GM23338 (cell line): ENCODE results near the gene TCN2. TPM values are rescaled to one million over a fixed set of nuclear protein-coding genes. Genes with fewer than 3 reads are reported as not detected.
A peak's percentile ranks its signal among the peaks of the same experiment; 100 is the strongest.

Experiments used
- ATAC-seq: fragments of 200-7000 bp; cut with Tn5 transposase; 3 replicates; pipeline ENCODE4 v1.9.1; 2020
- DNase-seq: peaks from one replicate; pipeline ENCODE4 v3.0.0-alpha.2; 2015; ENCODE audit warnings: low spot score
- H2AFZ ChIP-seq: fragments of 200-600 bp; sonication (generic); 2 replicates; pipeline ENCODE4 v1.8.0; 2016; ENCODE audit warnings: antibody characterized with exemption, mild to moderate bottlenecking, moderate library complexity
- H3F3A ChIP-seq: fragments of 200-600 bp; sonication (generic); replicated peaks from 2 replicates; pipeline ENCODE4 v1.8.0; 2017; ENCODE audit warnings: antibody characterized with exemption, mixed run types, low read depth
- H3K27ac ChIP-seq: fragments of 200-600 bp; sonication (generic); 2 replicates; pipeline ENCODE4 v1.6.1; 2016; ENCODE audit warnings: low read depth
- H3K27me3 ChIP-seq: fragments of 200-600 bp; sonication (generic); 2 replicates; pipeline ENCODE4 v1.8.0; 2016; ENCODE audit warnings: mild to moderate bottlenecking, mixed run types, moderate library complexity; ENCODE audit not compliant: insufficient read depth
- H3K36me3 ChIP-seq: fragments of 200-600 bp; sonication (generic); 2 replicates; pipeline ENCODE4 v1.8.0; 2016; ENCODE audit warnings: mild to moderate bottlenecking; ENCODE audit not compliant: insufficient read depth
- H3K4me1 ChIP-seq: fragments of 200-600 bp; sonication (generic); 2 replicates; pipeline ENCODE4 v1.8.0; 2016; ENCODE audit warnings: mild to moderate bottlenecking, moderate library complexity; ENCODE audit not compliant: insufficient read depth
- H3K4me2 ChIP-seq: fragments of 200-600 bp; sonication (generic); 2 replicates; pipeline ENCODE4 v1.7.1; 2017; ENCODE audit warnings: mixed run types
- H3K4me3 ChIP-seq: fragments of 200-600 bp; sonication (generic); 2 replicates; pipeline ENCODE4 v1.6.1; 2016; ENCODE audit warnings: mixed run types
- H3K79me2 ChIP-seq: fragments of 200-600 bp; sonication (generic); replicated peaks from 2 replicates; pipeline ENCODE4 v1.8.0; 2017; ENCODE audit warnings: mild to moderate bottlenecking; ENCODE audit not compliant: insufficient read depth
- H3K9me2 ChIP-seq: fragments of 200-600 bp; sonication (generic); 2 replicates; pipeline ENCODE4 v1.8.0; 2017; ENCODE audit not compliant: insufficient read depth
- H4K20me1 ChIP-seq: fragments of 200-600 bp; sonication (generic); replicated peaks from 2 replicates; pipeline ENCODE4 v1.8.0; 2017; ENCODE audit warnings: mild to moderate bottlenecking; ENCODE audit not compliant: insufficient read depth
- H3K27ac Mint-ChIP-seq: 2 replicates; pipeline ENCODE4 v1.8.0; 2020; ENCODE audit warnings: inconsistent platforms, mild to moderate bottlenecking, moderate library complexity, mixed read lengths
- H3K27me3 Mint-ChIP-seq: 3 replicates; pipeline ENCODE4 v1.8.0; 2022; ENCODE audit warnings: low read depth, mild to moderate bottlenecking, moderate library complexity, mixed read lengths, inconsistent platforms; ENCODE audit not compliant: insufficient read depth, poor library complexity
- H3K36me3 Mint-ChIP-seq: 3 replicates; pipeline ENCODE4 v1.8.0; 2021; ENCODE audit warnings: low read depth, mild to moderate bottlenecking, inconsistent platforms, moderate library complexity, mixed read lengths
- H3K4me1 Mint-ChIP-seq: 3 replicates; pipeline ENCODE4 v1.8.0; 2020; ENCODE audit warnings: mild to moderate bottlenecking, inconsistent platforms, mixed read lengths
- H3K4me3 Mint-ChIP-seq: 3 replicates; pipeline ENCODE4 v1.8.0; 2021; ENCODE audit warnings: moderate library complexity, mild to moderate bottlenecking, inconsistent platforms, mixed read lengths
- H3K9me3 Mint-ChIP-seq: 3 replicates; pipeline ENCODE4 v1.8.0; 2020; ENCODE audit warnings: moderate library complexity, mild to moderate bottlenecking, inconsistent platforms, mixed read lengths
- ETS1 ChIP-seq: IDR thresholded peaks from 2 replicates; pipeline ENCODE4 v1.6.1; 2016; ENCODE audit warnings: antibody characterized with exemption
- EZH2 ChIP-seq: fragments of 200-600 bp; sonication (generic); IDR thresholded peaks from one replicate; pipeline ENCODE4 v1.8.0; 2017; ENCODE audit warnings: antibody characterized with exemption, mild to moderate bottlenecking, low read depth; ENCODE audit not compliant: unreplicated experiment
- JUNB ChIP-seq: IDR thresholded peaks from one replicate; pipeline ENCODE4 v1.6.1; 2016; ENCODE audit warnings: antibody characterized with exemption; ENCODE audit not compliant: unreplicated experiment
- POLR2AphosphoS5 ChIP-seq: IDR thresholded peaks from 2 replicates; pipeline ENCODE4 v1.6.1; 2016; ENCODE audit warnings: antibody characterized with exemption, low read depth
- STAT1 ChIP-seq: IDR thresholded peaks from one replicate; pipeline ENCODE4 v1.6.1; 2016; ENCODE audit warnings: antibody characterized with exemption; ENCODE audit not compliant: unreplicated experiment
- ZNF114 ChIP-seq: fragments of 250-450 bp; sonication (Bioruptor Pico); IDR thresholded peaks from 2 replicates; pipeline ENCODE4 v1.5.0; 2020; ENCODE audit warnings: mild to moderate bottlenecking, moderate library complexity
- ZNF331 ChIP-seq: fragments of 250-450 bp; sonication (Bioruptor Pico); IDR thresholded peaks from 2 replicates; pipeline ENCODE4 v1.5.0; 2020; ENCODE audit warnings: low read depth, mild to moderate bottlenecking, moderate library complexity
- polyA plus RNA-seq: library from polyadenylated mRNA; unstranded; fragments of >200 nt; fragmentation: Nextera tagmentation; extraction: Ambion mirVana; gene quantifications from 2 replicates; pipeline ENCODE4 v1.2.1, GENCODE V29; 2016
- total RNA-seq: library from RNA; depleted of rRNA; stranded (reverse); fragments of >200 nt; shearing (Covaris generic); gene quantifications from 2 replicates; pipeline ENCODE4 v1.2.3, GENCODE V29; 2014
- TF ChIP-seq, protein P1 (sequence below), 2 experiments: fragments of 200-600 bp in 1 of 2; sonication (generic) in 1 of 2; conservative IDR thresholded peaks; 2 replicates each; pipeline versions ENCODE4 v1.5.1 to v1.6.1; 2016 to 2017; ENCODE audit warnings: antibody characterized with exemption in 2 of 2, low read depth in 2 of 2, mild to moderate bottlenecking in 2 of 2, moderate library complexity in 1 of 2
- TF ChIP-seq, protein P2 (sequence below): fragments of 250-450 bp; sonication (Bioruptor Pico); IDR thresholded peaks from 2 replicates; pipeline ENCODE4 v1.5.0; 2020; ENCODE audit warnings: mild to moderate bottlenecking, moderate library complexity

Gene TCN2
- total and polyA plus RNA-seq, 2 experiments from 2014 or later: 12.9 to 38.1 TPM

DNA sequence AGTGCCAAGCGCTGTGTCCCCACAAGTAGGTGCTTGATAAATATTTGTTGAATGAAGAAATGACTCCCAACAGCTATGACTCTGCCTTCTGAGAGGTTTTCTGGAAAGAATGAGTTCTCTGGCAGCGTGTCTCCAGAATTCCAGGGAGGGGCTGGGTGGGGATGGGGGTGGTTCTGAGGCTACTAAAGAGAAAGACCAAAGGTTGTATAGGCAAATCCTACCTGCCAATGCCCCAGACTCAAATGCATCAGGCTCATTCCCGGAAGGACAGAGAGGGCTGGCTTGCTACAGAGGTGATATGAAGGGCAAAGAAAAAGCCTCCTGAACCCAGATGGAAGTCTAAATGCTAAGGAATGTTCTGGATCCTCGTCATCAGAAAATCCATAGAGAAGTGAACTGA, 58.8 kb downstream of the TCN2 start (continued):
- TF ChIP-seq, protein P1, sequence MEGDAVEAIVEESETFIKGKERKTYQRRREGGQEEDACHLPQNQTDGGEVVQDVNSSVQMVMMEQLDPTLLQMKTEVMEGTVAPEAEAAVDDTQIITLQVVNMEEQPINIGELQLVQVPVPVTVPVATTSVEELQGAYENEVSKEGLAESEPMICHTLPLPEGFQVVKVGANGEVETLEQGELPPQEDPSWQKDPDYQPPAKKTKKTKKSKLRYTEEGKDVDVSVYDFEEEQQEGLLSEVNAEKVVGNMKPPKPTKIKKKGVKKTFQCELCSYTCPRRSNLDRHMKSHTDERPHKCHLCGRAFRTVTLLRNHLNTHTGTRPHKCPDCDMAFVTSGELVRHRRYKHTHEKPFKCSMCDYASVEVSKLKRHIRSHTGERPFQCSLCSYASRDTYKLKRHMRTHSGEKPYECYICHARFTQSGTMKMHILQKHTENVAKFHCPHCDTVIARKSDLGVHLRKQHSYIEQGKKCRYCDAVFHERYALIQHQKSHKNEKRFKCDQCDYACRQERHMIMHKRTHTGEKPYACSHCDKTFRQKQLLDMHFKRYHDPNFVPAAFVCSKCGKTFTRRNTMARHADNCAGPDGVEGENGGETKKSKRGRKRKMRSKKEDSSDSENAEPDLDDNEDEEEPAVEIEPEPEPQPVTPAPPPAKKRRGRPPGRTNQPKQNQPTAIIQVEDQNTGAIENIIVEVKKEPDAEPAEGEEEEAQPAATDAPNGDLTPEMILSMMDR (conservative IDR thresholded peaks at IDR 0.05; ENCODE audit: low read depth in 2 of 2): no peak
- TF ChIP-seq EZH2: no peak
- TF ChIP-seq ETS1: no peak

GRCh38 chr22:30667107-30667493, 60.1 kb downstream of the TCN2 start:
- no peak for ATAC-seq
- H2AFZ ChIP-seq: peak overlapping the region; percentile 89
- TF ChIP-seq, protein P2, sequence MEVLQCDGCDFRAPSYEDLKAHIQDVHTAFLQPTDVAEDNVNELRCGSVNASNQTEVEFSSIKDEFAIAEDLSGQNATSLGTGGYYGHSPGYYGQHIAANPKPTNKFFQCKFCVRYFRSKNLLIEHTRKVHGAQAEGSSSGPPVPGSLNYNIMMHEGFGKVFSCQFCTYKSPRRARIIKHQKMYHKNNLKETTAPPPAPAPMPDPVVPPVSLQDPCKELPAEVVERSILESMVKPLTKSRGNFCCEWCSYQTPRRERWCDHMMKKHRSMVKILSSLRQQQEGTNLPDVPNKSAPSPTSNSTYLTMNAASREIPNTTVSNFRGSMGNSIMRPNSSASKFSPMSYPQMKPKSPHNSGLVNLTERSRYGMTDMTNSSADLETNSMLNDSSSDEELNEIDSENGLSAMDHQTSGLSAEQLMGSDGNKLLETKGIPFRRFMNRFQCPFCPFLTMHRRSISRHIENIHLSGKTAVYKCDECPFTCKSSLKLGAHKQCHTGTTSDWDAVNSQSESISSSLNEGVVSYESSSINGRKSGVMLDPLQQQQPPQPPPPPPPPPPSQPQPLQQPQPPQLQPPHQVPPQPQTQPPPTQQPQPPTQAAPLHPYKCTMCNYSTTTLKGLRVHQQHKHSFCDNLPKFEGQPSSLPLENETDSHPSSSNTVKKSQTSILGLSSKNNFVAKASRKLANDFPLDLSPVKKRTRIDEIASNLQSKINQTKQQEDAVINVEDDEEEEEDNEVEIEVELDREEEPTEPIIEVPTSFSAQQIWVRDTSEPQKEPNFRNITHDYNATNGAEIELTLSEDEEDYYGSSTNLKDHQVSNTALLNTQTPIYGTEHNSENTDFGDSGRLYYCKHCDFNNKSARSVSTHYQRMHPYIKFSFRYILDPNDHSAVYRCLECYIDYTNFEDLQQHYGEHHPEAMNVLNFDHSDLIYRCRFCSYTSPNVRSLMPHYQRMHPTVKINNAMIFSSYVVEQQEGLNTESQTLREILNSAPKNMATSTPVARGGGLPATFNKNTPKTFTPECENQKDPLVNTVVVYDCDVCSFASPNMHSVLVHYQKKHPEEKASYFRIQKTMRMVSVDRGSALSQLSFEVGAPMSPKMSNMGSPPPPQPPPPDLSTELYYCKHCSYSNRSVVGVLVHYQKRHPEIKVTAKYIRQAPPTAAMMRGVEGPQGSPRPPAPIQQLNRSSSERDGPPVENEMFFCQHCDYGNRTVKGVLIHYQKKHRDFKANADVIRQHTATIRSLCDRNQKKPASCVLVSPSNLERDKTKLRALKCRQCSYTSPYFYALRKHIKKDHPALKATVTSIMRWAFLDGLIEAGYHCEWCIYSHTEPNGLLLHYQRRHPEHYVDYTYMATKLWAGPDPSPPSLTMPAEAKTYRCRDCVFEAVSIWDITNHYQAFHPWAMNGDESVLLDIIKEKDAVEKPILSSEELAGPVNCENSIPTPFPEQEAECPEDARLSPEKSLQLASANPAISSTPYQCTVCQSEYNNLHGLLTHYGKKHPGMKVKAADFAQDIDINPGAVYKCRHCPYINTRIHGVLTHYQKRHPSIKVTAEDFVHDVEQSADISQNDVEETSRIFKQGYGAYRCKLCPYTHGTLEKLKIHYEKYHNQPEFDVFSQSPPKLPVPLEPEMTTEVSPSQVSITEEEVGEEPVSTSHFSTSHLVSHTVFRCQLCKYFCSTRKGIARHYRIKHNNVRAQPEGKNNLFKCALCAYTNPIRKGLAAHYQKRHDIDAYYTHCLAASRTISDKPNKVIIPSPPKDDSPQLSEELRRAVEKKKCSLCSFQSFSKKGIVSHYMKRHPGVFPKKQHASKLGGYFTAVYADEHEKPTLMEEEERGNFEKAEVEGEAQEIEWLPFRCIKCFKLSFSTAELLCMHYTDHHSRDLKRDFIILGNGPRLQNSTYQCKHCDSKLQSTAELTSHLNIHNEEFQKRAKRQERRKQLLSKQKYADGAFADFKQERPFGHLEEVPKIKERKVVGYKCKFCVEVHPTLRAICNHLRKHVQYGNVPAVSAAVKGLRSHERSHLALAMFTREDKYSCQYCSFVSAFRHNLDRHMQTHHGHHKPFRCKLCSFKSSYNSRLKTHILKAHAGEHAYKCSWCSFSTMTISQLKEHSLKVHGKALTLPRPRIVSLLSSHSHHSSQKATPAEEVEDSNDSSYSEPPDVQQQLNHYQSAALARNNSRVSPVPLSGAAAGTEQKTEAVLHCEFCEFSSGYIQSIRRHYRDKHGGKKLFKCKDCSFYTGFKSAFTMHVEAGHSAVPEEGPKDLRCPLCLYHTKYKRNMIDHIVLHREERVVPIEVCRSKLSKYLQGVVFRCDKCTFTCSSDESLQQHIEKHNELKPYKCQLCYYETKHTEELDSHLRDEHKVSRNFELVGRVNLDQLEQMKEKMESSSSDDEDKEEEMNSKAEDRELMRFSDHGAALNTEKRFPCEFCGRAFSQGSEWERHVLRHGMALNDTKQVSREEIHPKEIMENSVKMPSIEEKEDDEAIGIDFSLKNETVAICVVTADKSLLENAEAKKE (CRISPR knock-in tag): no peak
- TF ChIP-seq, protein P1 (conservative IDR thresholded peaks at IDR 0.05; ENCODE audit: low read depth in 2 of 2): no peak
- TF ChIP-seq ETS1 (no peak), ZNF331 (no peak), EZH2 (no peak), POLR2AphosphoS5 (no peak), JUNB (no peak), ZNF114 (CRISPR knock-in tag) (no peak), STAT1 (no peak)

More at GRCh38 chr22:30667107-30667493, 60.1 kb downstream of the TCN2 start:
- DNase-seq: no peak
- Mint-ChIP-seq H3K27me3 (peaks cover 14% of the 10 kb centered on the region), H3K4me3 (peak overlapping the region; percentile 86), H3K27ac (no peak overlapping the region), H3K4me1 (peaks cover 15% of the 10 kb centered on the region), H3K36me3 (no peaks in the 10 kb centered on the region), H3K9me3 (peaks cover 3% of the 10 kb centered on the region; the same call in 1 of the 3 replicates)
- no peaks in the 10 kb centered on the region for H3K36me3 ChIP-seq
- peaks cover 10% of the 10 kb centered on the region; the same call in 1 of the 2 replicates for H3F3A ChIP-seq
- no peak overlapping the region for H3K27ac ChIP-seq
- H3K27me3 ChIP-seq: peaks cover 21% of the 10 kb centered on the region
- H3K4me2 ChIP-seq: peak overlapping the region; percentile 87
- H3K4me1 ChIP-seq: peaks cover 16% of the 10 kb centered on the region
- H4K20me1 ChIP-seq: no peaks in the 10 kb centered on the region
- no peaks in the 10 kb centered on the region for H3K79me2 ChIP-seq
- H3K9me2 ChIP-seq: no peaks in the 10 kb centered on the region
- peak overlapping the region; percentile 78 for H3K4me3 ChIP-seq
